GM08714 (cell line): ENCODE measurements around the gene CHMP5.

ENCODE experiments used
- H3K4me3 ChIP-seq: fragments of 200-500 bp; sonication (Bioruptor generic); 2 replicates; pipeline ENCODE4 v1.5.1; 2014; ENCODE audit warnings: mild to moderate bottlenecking, low read length, inconsistent platforms
- ZNF274 ChIP-seq: IDR thresholded peaks from 2 replicates; pipeline ENCODE4 v1.6.1; 2012; ENCODE audit warnings: mild to moderate bottlenecking, low read depth, low read length

Gene CHMP5

GRCh38 chr9:33233626-33234342, 31.1 kb upstream of the CHMP5 start:
- TF ChIP-seq ZNF274, result no peak

GRCh38 chr9:33234511-33235467, 30.1 kb upstream of the CHMP5 start:
- no peak overlapping the region for H3K4me3 ChIP-seq
- no peak for TF ChIP-seq ZNF274

More at GRCh38 chr9:33233626-33234342, 31.1 kb upstream of the CHMP5 start:
- no peak overlapping the region for H3K4me3 ChIP-seq

DNA sequence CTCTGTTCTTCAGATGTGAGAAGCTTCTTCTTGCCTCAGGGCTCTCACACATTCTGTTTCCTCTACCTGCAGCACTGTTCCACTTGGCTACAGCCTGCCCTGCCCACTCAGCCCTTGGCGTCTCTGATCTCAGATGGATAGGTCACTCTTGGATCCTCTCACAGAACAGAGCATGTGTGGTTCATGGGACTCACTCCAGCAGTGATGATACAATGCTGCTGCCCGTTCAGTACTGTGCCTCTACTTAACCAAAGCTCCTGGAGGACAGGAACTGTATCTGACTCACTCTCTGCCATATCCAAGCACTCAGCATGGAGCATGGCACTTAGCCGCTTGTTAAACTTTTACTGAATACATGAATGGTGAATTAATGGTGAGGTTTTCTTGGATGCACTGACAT, 28.3 kb upstream of the CHMP5 start:
- no peak overlapping the region for H3K4me3 ChIP-seq
- no peak for TF ChIP-seq ZNF274

GRCh38 chr9:33239921-33240320, 24.9 kb upstream of the CHMP5 start, which contains the start of gene SPINK4:
TSS of gene SPINK4 (plus strand) at chr9:33240167. CDS start at chr9:33240209, 42 bp downstream.
- no peak for TF ChIP-seq ZNF274
- no peak within 1 kb of the TSS for H3K4me3 ChIP-seq

DNA sequence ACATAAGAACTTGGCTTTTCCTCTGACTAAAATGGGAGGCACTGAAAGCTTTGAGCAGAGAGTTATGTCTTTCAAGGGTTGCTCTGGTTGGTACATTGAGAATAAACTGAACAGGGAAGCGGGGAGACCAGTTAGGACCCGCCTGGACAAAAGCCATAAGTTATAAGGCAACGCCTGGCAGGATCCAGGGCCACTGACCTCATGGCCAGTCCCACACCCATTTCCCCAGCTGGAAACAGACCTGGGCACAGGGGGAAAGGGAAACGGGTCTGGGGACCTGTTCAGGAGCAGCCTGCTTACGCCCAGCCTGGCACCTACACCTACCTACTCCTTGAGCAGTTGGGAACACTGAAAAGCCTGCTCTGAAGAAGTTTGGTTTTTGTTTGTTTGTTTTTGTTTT, 23.6 kb upstream of the CHMP5 start:
- no peak for TF ChIP-seq ZNF274
- no peak overlapping the region for H3K4me3 ChIP-seq

GRCh38 chr9:33242609-33243134, 22.2 kb upstream of the CHMP5 start:
- no peak for TF ChIP-seq ZNF274
- no peak overlapping the region for H3K4me3 ChIP-seq

- H3K4me3 ChIP-seq, result no peak overlapping the region
- no peak for TF ChIP-seq ZNF274
Measured at GRCh38 chr9:33244137-33244784, 20.6 kb upstream of the CHMP5 start.

DNA sequence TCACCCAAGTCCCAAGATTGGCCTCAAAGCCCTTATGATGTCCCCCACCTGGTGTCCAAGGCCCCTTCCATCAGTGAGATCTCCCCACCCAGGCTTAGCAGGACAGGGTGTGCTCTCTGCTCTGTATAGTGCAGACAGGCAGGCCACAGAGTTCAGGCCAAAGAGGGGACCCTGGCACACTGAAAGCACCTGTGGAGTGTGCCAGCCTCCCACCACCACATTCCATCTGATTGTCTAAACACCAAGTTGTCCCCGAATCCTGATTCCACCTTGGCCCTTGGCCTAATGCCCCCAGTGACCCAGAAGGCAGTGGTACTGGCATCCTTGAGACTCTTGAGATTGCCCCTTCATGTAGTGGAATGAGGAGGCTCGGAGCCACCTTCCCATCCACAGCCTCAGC, 19.5 kb upstream of the CHMP5 start:
- TF ChIP-seq ZNF274, result no peak
- H3K4me3 ChIP-seq, result no peak overlapping the region

DNA sequence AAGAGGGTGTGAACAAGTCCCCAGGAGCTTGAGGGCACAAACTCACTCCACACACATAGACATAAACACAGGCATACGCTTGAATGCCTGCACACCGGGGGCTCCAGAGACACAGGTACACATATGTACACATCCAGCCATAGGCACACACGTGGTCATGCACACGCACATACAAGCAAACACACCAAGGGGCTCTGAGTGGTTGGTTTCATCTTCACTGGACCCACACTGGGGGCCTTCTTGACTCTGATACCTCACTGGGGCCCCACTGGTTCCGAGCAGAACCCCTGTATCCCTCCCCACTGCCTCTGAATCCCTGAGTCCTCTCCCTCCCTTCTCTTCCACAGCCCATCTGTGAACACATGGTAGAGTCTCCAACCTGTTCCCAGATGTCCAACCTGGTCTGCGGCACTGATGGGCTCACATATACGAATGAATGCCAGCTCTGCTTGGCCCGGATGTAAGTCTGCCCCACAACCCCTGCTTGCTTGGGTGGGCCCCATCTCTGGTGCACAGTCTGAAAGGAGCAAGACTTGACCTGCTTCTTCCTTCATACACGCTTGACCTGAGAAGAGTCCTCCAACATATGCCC, 18.5 kb upstream of the CHMP5 start:
- no peak for TF ChIP-seq ZNF274
- H3K4me3 ChIP-seq, result no peak overlapping the region

- no peak for TF ChIP-seq ZNF274
- no peak overlapping the region for H3K4me3 ChIP-seq
Measured at GRCh38 chr9:33248606-33249005, 16.2 kb upstream of the CHMP5 start.

GRCh38 chr9:33249087-33249658, 15.7 kb upstream of the CHMP5 start:
- no peak for TF ChIP-seq ZNF274
- H3K4me3 ChIP-seq, result no peak overlapping the region

GRCh38 chr9:33249983-33250382, 14.9 kb upstream of the CHMP5 start:
- TF ChIP-seq ZNF274, result no peak
- H3K4me3 ChIP-seq, result no peak overlapping the region

GRCh38 chr9:33250458-33250995, 14.3 kb upstream of the CHMP5 start:
- TF ChIP-seq ZNF274, result no peak
- no peak overlapping the region for H3K4me3 ChIP-seq
